ENCODE measurements around the gene NCF4.

DNA sequence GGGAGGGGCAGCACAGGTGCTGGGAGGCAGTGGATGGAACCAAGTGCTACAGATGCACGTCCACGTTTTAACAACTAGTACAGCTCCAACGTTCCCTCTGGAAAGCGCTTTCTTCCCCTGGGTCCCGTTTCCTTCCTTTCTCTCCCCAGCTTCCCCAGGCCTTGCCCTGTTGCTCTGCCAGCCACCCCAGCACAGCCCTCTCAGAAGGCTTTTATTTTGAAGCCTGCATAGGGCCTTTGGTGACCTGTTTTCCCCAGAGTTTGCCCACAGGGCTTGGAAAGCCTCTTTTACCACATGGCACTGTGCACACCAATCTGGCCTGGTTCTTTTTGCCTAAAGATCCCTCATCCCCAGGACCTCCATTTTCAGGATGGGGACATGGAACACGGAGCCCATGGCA, 13.9 kb upstream of the NCF4 start:
- TF ChIP-seq, protein P1, sequence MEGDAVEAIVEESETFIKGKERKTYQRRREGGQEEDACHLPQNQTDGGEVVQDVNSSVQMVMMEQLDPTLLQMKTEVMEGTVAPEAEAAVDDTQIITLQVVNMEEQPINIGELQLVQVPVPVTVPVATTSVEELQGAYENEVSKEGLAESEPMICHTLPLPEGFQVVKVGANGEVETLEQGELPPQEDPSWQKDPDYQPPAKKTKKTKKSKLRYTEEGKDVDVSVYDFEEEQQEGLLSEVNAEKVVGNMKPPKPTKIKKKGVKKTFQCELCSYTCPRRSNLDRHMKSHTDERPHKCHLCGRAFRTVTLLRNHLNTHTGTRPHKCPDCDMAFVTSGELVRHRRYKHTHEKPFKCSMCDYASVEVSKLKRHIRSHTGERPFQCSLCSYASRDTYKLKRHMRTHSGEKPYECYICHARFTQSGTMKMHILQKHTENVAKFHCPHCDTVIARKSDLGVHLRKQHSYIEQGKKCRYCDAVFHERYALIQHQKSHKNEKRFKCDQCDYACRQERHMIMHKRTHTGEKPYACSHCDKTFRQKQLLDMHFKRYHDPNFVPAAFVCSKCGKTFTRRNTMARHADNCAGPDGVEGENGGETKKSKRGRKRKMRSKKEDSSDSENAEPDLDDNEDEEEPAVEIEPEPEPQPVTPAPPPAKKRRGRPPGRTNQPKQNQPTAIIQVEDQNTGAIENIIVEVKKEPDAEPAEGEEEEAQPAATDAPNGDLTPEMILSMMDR (conservative IDR thresholded peaks at IDR 0.05), result no peak
- no peak for TF ChIP-seq ZFX (IDR thresholded peaks at IDR 0.05)

Data from C4-2B (cell line).